Progenitor cell of endocrine pancreas (in vitro differentiated cells): Measurements from ENCODE around the gene GRAMD2A. TPM values are rescaled to one million over a fixed set of nuclear protein-coding genes. Genes with fewer than 3 reads are reported as not detected.

Experiments used
- DNase-seq: peaks from one replicate; pipeline ENCODE4 v3.0.0; 2021; ENCODE audit warnings: low spot score; ENCODE audit not compliant: unreplicated experiment
- H3K27ac Mint-ChIP-seq: 2 replicates; pipeline ENCODE4 v1.8.0; 2021; ENCODE audit warnings: mild to moderate bottlenecking, moderate library complexity, mixed read lengths
- H3K27me3 Mint-ChIP-seq: 2 replicates; pipeline ENCODE4 v1.8.0; 2021; ENCODE audit warnings: mixed read lengths
- H3K36me3 Mint-ChIP-seq: 2 replicates; pipeline ENCODE4 v1.8.0; 2022; ENCODE audit warnings: mixed read lengths; ENCODE audit not compliant: insufficient read depth
- H3K4me1 Mint-ChIP-seq: 2 replicates; pipeline ENCODE4 v1.8.0; 2021; ENCODE audit warnings: low read depth, mixed read lengths
- H3K4me3 Mint-ChIP-seq: 2 replicates; pipeline ENCODE4 v1.8.0; 2021; ENCODE audit warnings: low read depth, mild to moderate bottlenecking, moderate library complexity, mixed read lengths
- H3K9me3 Mint-ChIP-seq: 2 replicates; pipeline ENCODE4 v1.8.0; 2021; ENCODE audit warnings: low read depth, mixed read lengths
- total RNA-seq: library from RNA; stranded (reverse); gene quantifications from 2 replicates; pipeline ENCODE4 v1.2.1, GENCODE V29; 2021
- TF ChIP-seq, protein P1 (sequence below): fragments of 200-600 bp; sonication (generic); IDR thresholded peaks from one replicate; pipeline ENCODE4 v1.5.0; 2021; ENCODE audit warnings: antibody characterized with exemption, mild to moderate bottlenecking; ENCODE audit not compliant: unreplicated experiment

The GRAMD2A gene
- total RNA-seq, 1 donor from 2014 or later, result 4.0 TPM

DNA sequence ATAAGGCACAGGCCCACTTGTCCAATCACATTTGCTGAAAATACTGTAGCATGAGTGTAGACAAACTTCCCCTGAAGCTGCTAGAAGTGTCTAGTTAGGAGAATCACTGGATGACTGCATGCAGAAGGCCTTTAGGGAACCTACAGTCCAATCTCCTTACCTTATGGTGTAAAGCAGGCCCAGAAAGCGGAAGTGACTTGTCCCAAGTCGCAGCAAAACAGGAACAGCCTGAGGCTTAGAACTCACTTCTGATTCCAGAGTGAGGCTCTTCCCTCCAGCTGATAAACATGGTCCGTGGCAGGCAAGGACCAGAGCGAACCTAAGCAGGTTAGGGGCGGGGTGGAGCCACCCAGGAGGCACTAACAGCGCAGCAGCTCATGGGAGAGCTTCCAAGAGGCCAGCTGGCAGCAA, 2.5 kb downstream of the GRAMD2A start:
- Mint-ChIP-seq H3K4me3 (no peak overlapping the region), H3K4me1 (peaks cover 5% of the 10 kb centered on the region), H3K27ac (no peak overlapping the region), H3K27me3 (peaks cover 47% of the 10 kb centered on the region), H3K36me3 (peaks cover 8% of the 10 kb centered on the region), H3K9me3 (no peaks in the 10 kb centered on the region)
- TF ChIP-seq, protein P1, sequence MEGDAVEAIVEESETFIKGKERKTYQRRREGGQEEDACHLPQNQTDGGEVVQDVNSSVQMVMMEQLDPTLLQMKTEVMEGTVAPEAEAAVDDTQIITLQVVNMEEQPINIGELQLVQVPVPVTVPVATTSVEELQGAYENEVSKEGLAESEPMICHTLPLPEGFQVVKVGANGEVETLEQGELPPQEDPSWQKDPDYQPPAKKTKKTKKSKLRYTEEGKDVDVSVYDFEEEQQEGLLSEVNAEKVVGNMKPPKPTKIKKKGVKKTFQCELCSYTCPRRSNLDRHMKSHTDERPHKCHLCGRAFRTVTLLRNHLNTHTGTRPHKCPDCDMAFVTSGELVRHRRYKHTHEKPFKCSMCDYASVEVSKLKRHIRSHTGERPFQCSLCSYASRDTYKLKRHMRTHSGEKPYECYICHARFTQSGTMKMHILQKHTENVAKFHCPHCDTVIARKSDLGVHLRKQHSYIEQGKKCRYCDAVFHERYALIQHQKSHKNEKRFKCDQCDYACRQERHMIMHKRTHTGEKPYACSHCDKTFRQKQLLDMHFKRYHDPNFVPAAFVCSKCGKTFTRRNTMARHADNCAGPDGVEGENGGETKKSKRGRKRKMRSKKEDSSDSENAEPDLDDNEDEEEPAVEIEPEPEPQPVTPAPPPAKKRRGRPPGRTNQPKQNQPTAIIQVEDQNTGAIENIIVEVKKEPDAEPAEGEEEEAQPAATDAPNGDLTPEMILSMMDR, result no peak
- DNase-seq, result no peak

DNA sequence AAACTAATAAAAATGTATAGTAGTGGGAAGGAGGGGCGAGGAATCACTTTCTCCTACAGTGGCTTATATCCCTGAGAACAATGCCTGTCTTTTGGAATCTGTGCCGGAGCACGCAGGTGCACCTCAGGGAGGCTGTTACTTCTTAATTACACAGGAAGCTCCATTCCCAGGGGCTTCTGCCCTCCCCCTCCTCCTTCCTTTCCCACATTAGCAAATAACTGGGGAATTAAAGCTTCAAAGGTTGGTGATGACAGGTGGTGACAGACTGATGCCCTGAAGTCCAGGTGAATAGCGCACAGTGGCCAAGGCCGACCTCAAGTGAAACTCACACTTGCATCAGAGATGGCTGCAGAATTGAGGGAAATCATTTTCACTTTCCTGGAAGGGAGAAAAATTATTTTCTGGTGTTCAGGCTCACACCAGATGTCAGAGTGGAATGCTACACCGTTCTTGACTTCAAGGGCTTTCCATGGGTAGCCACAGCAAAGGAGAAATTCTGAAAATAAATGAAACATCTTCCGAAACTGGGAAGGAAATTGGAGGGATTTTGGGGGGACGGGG, 3.7 kb downstream of the GRAMD2A start:
- H3K9me3 Mint-ChIP-seq, result no peaks in the 10 kb centered on the region
- no peak for DNase-seq
- peaks cover 47% of the 10 kb centered on the region for H3K27me3 Mint-ChIP-seq
- peaks cover 5% of the 10 kb centered on the region for H3K4me1 Mint-ChIP-seq
- H3K4me3 Mint-ChIP-seq, result no peak overlapping the region
- H3K27ac Mint-ChIP-seq, result peak overlapping the region; percentile 24
- TF ChIP-seq, protein P1, result no peak
- H3K36me3 Mint-ChIP-seq, result peaks cover 4% of the 10 kb centered on the region

- Mint-ChIP-seq H3K9me3 (no peaks in the 10 kb centered on the region), H3K27ac (no peak overlapping the region), H3K27me3 (peaks cover 43% of the 10 kb centered on the region), H3K4me3 (no peak overlapping the region), H3K4me1 (peaks cover 5% of the 10 kb centered on the region), H3K36me3 (no peaks in the 10 kb centered on the region)
- TF ChIP-seq, protein P1, result no peak
- no peak for DNase-seq
These were observed 5.2 kb downstream of the GRAMD2A start for GRCh38 chr15:72192416-72192815.

DNA sequence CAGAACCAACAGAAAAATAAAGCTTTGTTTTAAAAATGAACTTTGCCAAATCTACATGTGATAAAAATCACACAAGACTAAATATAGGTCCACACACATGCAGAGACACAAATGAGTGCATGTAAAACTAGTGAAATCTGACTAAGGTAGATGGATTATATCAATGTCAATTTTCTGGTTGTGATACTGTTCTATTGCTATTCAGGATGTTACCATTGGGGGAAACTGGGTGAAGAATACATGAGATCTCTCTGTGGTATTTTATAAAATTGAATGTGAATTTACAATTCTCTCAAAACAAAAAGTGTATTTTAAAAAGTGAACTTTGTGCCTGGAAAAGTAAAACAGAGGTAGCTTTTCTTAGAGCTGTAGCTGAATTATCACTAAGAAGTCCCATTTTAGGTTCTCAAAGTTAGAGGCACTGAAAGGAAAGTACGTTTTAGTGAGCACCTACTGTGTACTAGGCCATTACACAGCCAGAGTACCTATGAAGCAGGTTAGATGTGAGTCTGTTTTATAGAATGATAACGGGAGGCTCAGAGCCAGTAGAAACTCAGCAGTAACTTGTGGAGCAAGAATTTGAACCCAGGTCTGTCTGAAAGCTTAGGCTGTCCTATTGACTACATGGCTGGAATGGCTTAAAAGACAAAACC, 8.2 kb downstream of the GRAMD2A start:
- TF ChIP-seq, protein P1, result no peak
- no peaks in the 10 kb centered on the region for H3K9me3 Mint-ChIP-seq

GRCh38 chr15:72184165-72184811, 13.3 kb downstream of the GRAMD2A start:
- H3K27me3 Mint-ChIP-seq, result peaks cover 31% of the 10 kb centered on the region
- TF ChIP-seq, protein P1, result no peak
- peak overlapping the region; percentile 52 for H3K4me3 Mint-ChIP-seq
- no peaks in the 10 kb centered on the region for H3K36me3 Mint-ChIP-seq
- peak; percentile 61 for DNase-seq
- peaks cover 6% of the 10 kb centered on the region for H3K4me1 Mint-ChIP-seq
- no peaks in the 10 kb centered on the region for H3K9me3 Mint-ChIP-seq
- peak overlapping the region; percentile 4 for H3K27ac Mint-ChIP-seq

More for the DNA sequence above, 8.2 kb downstream of the GRAMD2A start:
- Mint-ChIP-seq H3K27me3 (peaks cover 27% of the 10 kb centered on the region), H3K27ac (no peak overlapping the region), H3K4me3 (no peak overlapping the region), H3K36me3 (no peaks in the 10 kb centered on the region), H3K4me1 (peaks cover 6% of the 10 kb centered on the region)
- DNase-seq, result no peak
